GM19238 (cell line): ENCODE data around the gene TAC3.
"Not testable (repeated sequence)": the region's sequence is repeated elsewhere in the genome, so short reads cannot be mapped to it uniquely, and the experiment has no call there.

ENCODE experiments used
- DNase-seq: peaks from one replicate; pipeline ENCODE4 v3.0.0; 2011; ENCODE audit warnings: low spot score; ENCODE audit not compliant: insufficient read length

TAC3 gene

DNA sequence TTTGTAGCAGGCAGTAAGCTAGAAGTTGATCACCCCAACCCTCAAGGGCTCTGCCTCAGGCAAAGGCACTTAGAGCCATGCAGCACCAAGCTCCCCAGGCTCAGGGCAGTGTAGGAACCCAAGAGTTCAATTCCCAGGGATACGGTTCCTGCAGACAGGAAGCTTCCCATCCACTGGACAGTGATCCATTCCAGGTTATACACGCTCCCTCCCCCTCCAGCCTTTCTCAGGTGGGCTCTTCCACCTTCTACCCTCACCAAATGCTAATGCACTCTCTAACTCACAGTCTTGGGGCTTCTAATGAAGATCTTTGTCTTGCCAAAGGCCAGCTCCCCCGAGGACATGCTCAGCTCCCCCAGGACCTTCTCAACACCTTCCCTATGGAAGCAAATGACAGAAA lies 20.9 kb upstream of the TAC3 start:
- no peak for DNase-seq

- DNase-seq = no peak
These were observed 17.1 kb upstream of the TAC3 start for GRCh38 chr12:57033431-57033830.

DNA sequence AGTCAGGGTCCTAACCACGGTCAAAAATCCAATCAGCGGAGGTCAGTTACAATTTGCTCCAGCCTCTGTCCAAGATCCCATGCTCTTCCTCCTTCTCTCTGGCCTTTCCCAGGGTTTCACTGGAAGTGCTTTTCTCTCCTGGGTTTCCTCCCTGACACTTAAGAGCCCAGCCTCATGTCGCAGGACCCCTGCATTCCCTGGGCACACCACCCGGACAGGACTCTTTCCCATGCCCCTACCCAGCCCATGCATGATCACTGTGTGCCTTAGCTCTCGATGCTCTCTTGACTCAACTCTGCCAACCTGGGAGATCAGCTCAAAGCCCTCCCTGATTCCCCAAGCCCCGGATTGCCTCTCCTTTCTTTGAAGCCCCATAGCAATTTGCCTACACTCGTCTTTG lies 15.5 kb upstream of the TAC3 start:
- DNase-seq = no peak

GRCh38 chr12:57031138-57031725 lies 14.9 kb upstream of the TAC3 start:
- DNase-seq = peak; percentile 33

DNA sequence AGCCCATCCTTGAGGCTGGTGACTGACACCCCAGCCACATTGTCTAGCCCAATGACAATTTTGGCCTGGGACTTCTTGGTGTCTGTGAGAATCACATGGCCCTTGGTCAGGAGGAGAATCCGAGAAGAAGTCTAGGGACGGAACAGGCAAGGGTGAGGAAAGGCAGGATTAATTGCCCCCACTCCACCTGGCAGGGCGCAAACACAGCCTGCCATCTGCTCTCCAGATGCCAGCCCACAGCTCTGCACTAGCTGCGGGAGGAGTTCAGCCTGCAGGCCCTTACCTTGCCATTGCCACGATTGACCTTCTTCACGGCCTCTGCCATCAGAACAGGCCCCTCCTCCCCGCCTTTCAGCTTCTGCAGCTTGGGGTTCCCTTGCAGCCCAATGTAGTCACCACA lies 13.1 kb upstream of the TAC3 start:
- DNase-seq = no peak

DNA sequence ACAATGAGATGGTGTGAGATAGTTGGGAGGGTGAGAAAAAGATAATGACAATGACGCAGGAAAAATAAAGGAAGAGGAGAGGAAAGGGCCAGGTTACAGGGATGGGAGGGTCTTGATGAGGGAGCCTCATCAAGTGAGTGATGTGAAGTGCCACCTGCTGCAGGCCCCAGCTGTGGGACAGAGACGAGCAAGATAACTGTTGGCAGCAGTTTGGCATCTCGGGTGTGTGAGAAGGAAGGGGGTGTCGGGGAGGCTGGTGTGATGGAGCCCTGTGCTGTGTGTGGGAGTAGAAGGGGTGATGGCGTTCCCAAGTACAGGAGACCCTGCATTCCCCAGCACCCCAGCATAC lies 11.4 kb upstream of the TAC3 start:
- no peak for DNase-seq

DNA sequence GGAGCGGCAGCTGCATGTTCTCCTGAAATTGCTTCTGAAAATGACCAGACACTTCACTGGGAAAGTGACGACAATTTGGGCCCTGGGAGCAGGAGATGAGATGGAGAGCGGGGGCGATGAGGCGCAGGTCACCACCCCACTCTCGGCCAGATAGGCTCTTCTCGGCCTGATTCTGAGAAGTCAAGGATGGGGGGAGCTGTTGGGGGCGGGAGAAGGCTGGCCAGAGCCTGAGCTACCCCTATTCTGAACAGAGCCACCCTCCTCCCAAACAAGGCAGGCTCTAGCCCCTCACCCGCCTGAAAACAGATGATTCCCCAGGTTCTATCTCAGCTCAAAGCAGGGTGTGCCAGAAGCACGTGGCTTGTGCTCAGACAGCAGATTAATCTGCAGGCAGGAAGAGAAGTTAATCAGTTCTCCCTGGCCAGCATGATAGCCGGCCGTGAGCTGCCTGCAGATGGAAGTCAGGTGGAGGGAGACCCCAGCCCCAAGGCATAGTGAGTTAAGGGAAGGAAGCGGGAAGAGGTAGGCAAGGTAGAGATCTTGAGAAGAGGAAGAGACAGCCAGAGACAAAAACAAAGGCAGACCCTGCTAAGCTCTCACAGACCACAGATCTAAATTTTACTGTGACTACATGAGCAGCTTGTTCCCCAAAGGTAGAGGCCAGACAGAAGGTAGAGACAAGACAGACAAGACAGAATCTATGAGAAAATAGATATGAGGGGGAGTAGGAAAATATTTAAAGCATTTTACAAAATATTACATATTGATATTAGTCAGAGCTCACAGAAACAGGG lies 10.9 kb upstream of the TAC3 start:
- no peak for DNase-seq

DNA sequence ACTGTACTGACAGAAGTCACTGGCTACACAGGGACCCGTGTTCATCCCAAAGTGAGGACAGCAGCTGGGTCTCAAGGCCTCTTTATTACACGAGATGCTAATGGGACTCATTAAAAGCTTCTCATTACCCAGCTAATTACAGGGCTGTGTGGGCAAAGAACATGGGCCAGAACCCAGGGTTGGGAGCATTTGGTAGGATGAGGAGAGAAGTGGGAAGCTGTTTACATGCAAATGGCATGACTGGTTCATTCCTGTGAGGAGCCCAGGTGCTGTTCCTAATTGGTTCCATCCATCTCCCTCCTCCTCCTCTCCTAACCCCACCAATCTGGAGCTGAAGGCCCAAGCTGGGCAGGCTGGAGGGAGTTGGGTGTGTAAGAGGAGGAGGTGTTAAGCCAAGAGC lies 8.9 kb upstream of the TAC3 start:
- no peak for DNase-seq

GRCh38 chr12:57022324-57022723 lies 6.0 kb upstream of the TAC3 start:
- DNase-seq = not testable (repeated sequence)

DNA sequence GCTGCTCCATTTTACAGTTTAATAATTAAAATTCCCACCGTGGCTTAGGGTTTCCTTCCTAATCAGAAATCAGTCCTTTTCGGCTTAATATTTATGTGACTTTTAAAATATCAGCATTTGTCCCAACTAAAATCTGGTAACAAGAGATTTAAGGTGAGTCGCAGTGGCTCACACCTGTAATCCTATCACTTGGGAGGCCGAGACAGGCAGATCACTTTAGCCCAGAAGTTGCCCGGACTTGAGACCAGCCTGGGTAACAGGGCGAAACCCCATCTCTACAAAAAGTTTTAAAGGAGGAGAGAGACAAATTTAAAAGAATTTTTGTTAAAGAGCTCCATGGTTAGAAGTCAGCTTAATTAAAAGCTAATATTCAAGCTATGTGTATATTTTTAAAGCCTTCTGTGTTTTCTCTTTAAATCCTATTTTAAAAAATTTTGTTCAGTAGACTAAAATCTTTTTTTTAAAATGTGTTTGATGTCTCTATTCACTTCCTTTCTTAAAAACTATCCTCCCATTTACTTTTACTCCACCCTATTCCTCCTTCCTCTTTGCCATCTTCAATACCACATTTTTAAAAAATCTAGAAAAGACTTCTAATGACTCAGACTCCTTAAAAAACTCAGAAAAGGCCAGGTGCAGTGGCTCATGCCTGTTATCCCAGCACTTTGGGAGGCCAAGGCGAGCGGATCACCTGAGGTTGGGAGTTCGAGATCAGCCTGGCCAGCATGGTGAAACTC lies 3.8 kb upstream of the TAC3 start:
- no peak for DNase-seq

DNA sequence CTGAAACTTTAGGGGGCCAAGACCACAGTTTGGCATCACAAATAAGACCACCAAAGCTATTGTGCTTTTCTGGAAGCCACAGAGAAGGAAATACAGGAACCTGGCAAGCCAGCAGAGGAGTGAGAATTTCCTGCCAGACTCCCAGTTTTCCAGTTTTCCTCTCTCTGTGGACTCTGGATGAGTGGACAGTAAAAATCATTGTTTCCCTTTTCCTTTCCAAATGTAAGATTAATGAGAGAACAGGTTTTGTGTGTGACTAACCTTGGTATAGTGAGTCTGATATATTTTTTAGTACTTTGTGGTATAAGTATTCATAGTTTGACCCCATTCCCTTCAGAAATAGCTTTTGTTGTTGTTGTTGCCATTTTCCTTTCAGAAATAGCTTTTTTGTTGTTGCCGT lies 2.6 kb upstream of the TAC3 start:
- no peak for DNase-seq

- not testable (repeated sequence) for DNase-seq
These were observed 2.0 kb upstream of the TAC3 start for GRCh38 chr12:57018353-57018752.

DNA sequence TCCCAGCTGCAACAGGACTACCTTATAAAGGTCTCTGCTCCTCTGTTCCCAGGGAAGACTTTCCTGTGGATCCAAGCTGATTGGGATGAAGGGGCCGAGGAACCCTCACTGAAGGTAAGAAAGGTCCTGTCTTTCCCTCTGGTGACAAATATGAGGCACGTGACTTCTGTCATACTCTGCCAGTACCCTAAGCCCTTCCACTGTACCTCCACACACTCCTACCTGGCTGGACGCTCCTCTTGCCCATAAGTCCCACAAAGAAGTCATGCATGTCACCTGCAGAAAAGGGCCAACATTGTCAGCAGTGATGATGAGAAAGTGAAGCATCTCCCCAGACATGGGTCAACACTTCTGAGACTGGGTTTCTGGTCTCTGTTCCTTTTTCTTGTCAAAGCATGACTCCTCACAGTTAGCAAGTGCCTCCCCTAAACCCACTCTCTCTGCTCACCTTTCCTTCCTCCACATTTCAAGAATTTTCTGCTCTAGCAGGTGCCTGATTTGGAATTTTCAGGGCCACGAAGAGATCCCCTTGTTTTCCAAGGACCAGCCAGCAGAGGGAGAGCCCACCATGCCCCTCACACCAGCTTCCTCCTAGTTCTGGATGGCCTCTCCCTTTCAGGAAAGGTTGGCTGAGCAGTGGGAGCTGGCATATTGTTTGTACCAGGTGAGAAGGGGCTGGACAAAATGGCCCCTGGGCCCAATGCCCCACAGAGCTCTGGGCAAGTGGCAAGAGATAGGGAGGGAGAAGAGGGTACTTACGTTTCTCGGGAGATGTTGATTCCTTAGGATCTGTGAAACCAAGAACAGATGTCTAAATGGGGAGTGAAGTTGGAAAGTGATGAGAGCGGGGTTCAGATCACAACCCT lies 3.5 kb downstream of the TAC3 start:
- DNase-seq = peak; percentile 49

- no peak for DNase-seq
These were observed 4.6 kb downstream of the TAC3 start for GRCh38 chr12:57011438-57012424.

GRCh38 chr12:57010627-57011247 lies 5.6 kb downstream of the TAC3 start:
- no peak for DNase-seq

DNA sequence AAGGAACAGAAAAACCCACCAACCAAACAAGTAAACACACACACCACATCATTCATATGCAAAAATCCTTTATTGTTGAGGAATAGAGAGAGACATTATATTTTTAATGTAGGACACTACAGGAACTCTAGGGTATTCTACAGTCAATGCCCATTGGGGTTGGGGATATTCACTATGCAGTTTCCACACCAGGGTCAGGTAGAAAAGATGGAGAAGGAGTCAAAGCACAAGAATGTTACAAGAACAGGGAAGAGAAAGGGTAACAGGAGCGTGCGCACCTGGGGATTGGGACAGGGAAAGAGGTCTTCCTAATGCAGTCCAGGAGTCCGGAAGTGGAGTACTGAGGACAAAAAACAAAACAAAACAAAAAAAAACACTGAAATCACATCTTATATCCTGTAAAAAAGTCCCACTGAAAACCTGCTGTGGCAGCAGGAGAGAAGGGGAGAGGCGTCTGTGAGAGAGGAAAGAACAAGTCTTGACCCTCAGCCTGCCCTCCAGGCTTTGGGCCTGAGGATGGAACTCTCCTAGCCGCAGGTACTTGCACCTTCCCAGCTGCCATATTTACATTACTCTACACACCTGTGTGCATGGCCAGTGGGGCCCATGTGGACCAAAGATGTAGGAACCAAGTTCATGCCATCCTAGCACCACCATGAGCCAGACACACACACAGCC lies 6.2 kb downstream of the TAC3 start:
- DNase-seq = no peak

DNA sequence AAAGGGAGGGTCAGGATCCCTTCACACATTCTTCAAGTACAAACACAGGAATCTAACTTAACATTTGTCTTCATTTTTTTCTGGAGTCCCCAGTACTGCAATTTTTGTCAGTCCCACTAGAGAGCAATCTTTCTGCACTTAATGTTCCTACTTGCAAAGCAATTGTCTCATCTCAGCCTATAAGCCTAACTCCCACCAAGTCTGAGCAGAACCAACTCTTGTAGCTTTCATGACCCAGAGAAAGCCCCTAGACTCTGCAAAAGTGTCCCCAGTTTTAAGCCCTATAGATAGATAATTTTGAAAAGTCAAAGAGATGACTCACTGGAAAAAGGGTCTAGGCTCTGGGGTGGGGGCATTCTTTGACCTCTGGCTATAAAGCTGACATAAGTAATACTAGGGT lies 8.2 kb downstream of the TAC3 start:
- DNase-seq = no peak

- no peak for DNase-seq
These were observed 9.4 kb downstream of the TAC3 start for GRCh38 chr12:57006809-57007475.
